AG09309 (cell line): ENCODE measurements around the gene KIF7.

Experiments used
- DNase-seq: peaks from one replicate; pipeline ENCODE4 v3.0.0-alpha.2; 2010; ENCODE audit warnings: low read depth
- H3K4me3 ChIP-seq: 2 replicates; pipeline ENCODE4 v1.5.1; 2011; ENCODE audit warnings: mild to moderate bottlenecking, low read depth, low read length, moderate library complexity; ENCODE audit not compliant: control insufficient read depth
- TF ChIP-seq, protein P1 (sequence below): IDR thresholded peaks from 2 replicates; pipeline ENCODE4 v1.5.1; 2011; ENCODE audit warnings: mild to moderate bottlenecking, low read depth, low read length, inconsistent platforms; ENCODE audit not compliant: insufficient read depth, control insufficient read depth; ENCODE audit errors: missing control alignments

KIF7 gene

DNA sequence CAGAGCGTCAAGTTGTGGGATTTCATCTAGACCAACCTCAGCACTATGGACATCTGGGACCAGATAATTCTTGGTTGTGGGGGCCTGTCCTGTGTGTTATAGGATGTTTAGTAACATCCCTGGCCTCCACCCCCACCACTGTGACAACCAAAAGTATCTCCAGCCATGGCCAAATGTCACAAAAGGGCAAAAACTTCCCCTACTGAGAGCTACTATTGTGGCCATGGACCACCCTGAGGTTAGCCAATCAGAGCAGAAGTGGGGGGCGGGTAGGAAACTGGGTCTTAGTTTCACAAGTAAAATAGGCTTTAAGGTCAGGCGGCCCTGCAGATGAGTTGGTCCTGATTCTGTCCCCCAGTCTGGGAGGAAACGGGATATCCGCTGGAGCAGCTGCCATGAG, 25.4 kb downstream of the KIF7 start:
- no peak overlapping the region for H3K4me3 ChIP-seq
- no peak for DNase-seq
- TF ChIP-seq, protein P1, sequence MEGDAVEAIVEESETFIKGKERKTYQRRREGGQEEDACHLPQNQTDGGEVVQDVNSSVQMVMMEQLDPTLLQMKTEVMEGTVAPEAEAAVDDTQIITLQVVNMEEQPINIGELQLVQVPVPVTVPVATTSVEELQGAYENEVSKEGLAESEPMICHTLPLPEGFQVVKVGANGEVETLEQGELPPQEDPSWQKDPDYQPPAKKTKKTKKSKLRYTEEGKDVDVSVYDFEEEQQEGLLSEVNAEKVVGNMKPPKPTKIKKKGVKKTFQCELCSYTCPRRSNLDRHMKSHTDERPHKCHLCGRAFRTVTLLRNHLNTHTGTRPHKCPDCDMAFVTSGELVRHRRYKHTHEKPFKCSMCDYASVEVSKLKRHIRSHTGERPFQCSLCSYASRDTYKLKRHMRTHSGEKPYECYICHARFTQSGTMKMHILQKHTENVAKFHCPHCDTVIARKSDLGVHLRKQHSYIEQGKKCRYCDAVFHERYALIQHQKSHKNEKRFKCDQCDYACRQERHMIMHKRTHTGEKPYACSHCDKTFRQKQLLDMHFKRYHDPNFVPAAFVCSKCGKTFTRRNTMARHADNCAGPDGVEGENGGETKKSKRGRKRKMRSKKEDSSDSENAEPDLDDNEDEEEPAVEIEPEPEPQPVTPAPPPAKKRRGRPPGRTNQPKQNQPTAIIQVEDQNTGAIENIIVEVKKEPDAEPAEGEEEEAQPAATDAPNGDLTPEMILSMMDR: no peak

DNA sequence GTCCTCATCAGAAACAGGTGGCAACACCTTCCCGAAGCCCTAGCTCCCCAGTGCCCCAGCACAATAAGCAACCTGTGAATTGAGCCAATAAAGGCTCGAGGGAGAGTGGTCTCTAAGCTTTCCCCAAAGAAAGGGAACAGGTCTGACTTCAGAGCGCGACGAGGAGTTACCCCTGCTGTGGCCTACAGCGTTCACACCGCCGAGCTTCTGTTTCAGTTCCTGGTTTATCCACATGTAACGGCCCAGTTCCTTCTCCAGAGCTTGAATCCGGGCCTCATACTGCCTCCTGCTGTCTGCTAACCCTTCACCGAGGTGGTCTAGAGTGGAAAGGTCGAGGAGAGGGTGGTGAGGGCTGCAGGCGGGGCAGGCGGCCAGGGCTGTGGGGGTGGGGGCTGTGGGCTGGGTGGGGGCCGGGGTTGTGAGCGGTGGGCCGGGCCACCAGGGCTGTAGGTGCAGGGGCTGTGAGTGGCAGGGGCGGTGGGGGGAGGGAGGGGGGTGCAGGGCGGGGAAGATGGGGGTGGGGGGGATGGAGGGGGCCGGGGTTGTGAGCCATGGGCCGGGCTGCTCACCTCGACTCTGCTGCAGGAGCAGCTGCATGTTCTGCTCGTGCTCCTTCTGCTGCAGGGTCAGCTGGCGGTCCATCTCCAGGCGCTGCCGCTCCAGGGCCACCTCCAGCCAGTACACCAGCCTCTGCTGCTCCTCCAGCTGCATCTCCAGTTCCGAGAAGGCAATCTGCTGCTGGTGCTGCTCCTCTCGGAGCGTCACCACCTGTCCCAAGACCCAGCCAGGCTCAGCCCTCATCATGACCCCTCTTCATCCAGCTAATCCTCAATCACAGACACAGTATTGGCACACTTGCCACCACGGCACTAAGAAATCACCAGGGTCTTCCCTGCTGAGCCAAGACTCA, 26.2 kb downstream of the KIF7 start:
- DNase-seq: no peak
- H3K4me3 ChIP-seq: no peak overlapping the region
- TF ChIP-seq, protein P1: no peak

DNA sequence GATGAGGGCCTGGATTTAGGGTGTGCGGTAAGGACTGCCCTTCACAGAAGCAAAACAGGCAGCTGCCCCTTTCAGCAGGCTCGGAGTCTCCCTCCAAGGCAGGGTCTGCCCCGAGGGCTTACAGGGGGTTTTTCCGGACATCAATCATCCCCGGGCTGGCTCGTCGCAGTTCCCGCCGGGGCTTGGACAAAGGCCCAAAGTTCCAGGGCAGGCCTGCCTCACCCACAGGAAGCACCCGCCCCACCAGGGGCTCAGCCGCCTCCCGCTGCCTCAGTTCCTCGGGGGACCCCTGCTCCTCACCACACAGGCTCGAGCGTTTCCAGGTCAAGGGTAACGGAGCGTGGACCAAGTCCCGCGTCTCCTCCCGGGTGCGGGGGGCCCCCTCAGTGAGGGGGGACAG, 27.0 kb downstream of the KIF7 start:
- no peak for DNase-seq
- TF ChIP-seq, protein P1: no peak
- no peak overlapping the region for H3K4me3 ChIP-seq

DNA sequence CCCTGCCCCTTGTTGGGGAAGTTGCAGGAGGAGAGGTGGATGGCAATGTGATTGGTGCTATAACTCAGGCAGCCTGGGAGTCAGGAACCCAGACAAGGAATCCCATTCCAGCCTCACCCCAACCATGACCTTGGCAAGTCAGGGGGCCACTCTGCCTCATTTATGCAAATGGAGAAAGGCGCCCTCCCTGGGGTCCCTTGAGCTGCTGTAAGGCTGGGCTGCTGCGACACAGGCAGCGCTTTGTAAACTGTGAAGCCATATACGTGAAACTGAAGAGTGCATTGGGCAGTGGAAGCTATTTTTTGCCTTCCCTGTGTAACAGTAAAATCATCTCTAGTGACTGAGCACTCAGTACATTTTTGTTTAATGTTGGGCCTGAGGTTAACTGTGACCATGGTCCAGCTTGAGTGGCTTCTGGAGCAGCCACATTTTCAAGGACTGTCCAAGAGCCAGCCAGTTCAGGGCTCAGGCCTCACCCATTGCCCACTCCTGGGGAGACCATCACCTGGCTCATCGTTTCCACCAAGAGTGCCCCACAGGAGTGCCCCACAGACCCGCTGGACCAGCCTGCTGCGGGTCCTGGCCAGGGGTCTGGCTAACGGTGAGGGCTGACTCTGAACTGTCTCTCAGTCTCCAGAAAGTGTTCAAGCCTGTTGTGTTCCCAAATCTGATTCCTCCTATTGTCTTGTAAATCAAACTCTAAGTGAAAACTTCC, 27.9 kb downstream of the KIF7 start:
- no peak overlapping the region for H3K4me3 ChIP-seq
- DNase-seq: no peak
- TF ChIP-seq, protein P1: no peak

DNA sequence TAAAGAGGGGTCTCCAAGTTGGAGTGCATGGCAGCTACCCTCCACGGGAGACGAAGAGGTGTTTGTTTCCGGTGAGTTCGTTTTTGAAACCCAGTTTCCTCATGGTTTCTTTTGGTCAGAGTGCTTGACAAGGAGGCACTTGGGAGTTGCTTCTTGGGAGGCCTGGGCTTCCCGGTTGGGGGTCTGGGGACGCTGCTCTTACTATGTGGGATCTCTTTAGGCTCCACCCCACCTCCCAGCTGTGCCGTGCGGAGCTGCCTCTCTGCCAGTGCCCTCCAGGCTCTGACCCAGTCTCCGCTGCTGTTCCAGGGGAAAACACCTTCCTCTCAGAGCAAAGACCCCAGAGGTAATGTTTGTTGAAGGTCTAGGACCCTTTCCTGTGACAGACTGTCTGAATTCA, 29.6 kb downstream of the KIF7 start:
- DNase-seq: no peak
- H3K4me3 ChIP-seq: no peak overlapping the region
- TF ChIP-seq, protein P1: no peak

DNA sequence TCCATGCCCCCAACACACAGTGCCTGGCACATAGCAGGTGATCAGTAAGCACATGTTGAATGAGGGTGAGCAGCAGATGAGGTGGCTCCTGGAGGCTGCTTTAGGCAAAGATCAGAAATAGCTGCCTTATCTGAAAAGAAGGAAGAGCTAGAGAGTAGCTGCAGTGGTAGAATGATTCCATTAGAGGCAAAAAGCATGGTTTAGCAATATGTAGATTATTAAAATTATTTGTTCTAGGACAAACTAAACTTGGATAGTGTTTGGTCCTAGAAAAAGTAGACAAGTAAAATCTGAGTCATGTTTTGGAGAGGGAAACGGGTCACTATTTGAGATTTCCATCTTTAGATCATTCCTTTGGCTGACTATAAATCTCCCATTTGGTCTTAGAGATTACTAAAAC, 32.1 kb downstream of the KIF7 start:
- no peak overlapping the region for H3K4me3 ChIP-seq
- no peak for DNase-seq
- TF ChIP-seq, protein P1: no peak
